AG08396 (cell line): ENCODE data around the gene CTU1.
"Not testable (repeated sequence)": the region's sequence is repeated elsewhere in the genome, so short reads cannot be mapped to it uniquely, and the experiment has no call there.

Experiments used
- DNase-seq: peaks from one replicate; pipeline ENCODE4 v3.0.0; 2012; ENCODE audit warnings: low spot score, mixed read lengths

CTU1 gene

GRCh38 chr19:51108066-51108804, at the start of gene CTU1:
TSS of gene CTU1 (minus strand) at chr19:51108409. CDS start at chr19:51104569, 3,840 bp downstream.
- peak; percentile 97 for DNase-seq

DNA sequence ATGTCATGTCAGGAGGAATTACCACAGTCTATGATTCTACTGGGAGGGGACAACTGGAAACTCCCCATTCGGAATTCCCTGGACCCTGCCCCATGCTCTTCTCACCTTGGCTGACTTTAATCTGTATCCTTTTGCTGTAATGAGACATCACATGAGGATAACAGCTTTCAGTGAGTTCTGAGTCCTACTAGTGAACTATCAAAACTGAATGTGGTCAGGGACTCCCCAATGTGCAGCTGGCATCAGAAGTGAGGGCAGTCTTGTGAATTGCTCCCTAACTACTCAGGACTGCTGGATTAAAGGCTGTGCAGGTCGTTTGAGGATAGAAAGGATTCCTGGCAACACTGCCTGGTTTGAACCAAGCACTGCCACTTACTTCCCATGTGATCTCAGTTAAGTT, 49.1 kb upstream of the CTU1 start:
- no peak for DNase-seq

DNA sequence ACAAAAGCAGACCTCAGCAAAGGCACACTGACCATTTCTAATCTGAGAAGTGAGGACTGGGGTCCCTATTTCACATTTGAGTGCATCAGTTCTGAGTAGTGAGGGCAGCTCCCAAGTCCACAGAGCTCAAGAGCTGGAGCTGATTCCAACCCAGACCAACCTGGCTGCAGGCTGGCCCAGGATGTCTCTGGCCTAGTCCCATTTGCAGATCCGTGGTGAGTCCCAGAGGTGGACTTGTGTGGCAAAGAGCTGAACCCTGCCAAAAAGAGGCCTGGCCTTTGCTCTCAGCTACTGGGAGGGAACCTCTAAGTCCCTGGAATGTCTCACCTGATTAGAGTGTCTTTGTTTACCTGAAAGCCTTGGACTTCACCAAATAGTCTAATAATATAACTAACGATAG, 48.5 kb upstream of the CTU1 start:
- DNase-seq = no peak

DNA sequence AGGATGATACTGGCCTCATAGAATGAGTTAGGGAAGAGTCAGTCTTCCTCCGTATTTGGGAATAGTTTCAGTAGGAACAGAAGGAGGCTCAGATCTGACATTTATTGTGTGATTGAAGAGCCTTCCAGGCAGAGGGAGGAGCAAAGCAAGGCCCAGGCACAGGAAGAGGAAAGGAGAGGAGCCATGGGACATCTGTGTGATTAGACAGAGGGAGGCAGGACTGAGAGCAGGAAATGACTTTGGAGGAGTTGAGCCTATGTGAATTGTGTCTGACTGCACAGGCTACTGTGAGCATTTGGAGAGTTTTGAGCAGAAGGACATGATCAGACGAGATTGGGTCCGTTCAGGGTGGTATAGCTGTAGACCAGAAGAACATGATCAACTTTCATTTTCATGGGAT, 42.4 kb upstream of the CTU1 start:
- no peak for DNase-seq

- no peak for DNase-seq
These were observed 40.4 kb upstream of the CTU1 start for GRCh38 chr19:51148580-51148979.

- no peak for DNase-seq
These were observed 39.5 kb upstream of the CTU1 start for GRCh38 chr19:51147663-51148062.

- DNase-seq = no peak
These were observed 38.5 kb upstream of the CTU1 start for GRCh38 chr19:51146751-51147150.

DNA sequence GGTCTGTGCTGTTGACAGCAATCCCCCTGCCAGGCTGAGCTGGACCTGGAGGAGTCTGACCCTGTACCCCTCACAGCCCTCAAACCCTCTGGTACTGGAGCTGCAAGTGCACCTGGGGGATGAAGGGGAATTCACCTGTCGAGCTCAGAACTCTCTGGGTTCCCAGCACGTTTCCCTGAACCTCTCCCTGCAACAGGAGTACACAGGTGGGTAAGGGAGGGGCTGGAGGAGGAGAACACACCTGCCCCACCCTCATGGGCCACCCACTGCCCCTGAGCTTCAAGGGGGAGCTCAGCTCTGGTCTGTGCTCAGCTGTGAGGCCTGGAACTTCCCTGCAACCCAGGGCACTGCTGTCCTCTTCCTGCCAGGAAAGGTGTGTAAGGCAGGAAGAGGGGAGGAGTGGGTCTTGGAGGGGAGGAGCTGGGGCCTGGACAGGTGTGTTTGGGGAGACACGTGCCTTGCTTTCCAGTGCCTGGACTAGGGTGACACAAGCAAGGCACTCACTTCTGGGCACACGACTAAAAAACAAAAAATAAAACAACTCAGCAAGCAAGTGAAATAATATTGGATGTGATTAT, 37.8 kb upstream of the CTU1 start:
- no peak for DNase-seq

GRCh38 chr19:51144482-51145045, 36.4 kb upstream of the CTU1 start:
- DNase-seq = no peak

GRCh38 chr19:51143486-51143885, 35.3 kb upstream of the CTU1 start:
- no peak for DNase-seq

GRCh38 chr19:51142809-51143475, 34.7 kb upstream of the CTU1 start:
- DNase-seq = not testable (repeated sequence)

DNA sequence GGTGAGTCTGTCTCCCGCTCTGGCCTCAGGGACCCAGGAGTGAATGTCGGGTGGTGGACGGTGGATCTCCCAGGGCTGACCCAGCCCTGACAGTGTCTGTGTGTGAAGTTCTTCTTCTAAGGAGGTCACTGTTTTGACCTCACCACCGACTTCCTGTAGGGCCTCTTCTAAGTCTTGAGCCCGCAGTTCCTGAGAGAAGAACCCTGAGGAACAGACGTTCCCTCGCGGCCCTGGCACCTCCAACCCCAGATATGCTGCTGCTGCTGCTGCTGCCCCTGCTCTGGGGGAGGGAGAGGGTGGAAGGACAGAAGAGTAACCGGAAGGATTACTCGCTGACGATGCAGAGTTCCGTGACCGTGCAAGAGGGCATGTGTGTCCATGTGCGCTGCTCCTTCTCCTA, 33.9 kb upstream of the CTU1 start, which contains the start of gene SIGLEC7:
TSS of gene SIGLEC7 (plus strand) at position 183 of the 400 bp plus-strand sequence. CDS start at position 252, 69 bp downstream.
- DNase-seq = no peak

DNA sequence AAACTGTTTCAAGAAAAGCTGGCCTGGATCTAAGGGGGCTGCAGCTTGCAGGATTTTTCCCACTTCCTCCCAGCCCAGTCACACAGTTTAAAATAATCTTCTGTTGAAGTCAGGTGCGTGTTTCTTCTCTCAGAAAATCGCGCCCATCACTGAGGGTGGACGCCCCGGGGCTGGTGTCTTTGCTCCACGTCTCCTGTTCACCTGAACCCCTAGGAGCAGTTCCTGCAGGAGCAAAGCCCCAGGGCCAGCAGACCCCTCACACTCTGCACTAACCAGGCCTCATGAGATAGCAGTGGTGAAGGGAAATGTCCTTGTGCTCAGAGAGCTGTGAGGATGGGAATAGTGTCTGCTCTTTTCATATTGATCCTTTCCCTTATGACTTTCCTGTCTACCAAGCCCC, 33.0 kb upstream of the CTU1 start:
- no peak for DNase-seq

DNA sequence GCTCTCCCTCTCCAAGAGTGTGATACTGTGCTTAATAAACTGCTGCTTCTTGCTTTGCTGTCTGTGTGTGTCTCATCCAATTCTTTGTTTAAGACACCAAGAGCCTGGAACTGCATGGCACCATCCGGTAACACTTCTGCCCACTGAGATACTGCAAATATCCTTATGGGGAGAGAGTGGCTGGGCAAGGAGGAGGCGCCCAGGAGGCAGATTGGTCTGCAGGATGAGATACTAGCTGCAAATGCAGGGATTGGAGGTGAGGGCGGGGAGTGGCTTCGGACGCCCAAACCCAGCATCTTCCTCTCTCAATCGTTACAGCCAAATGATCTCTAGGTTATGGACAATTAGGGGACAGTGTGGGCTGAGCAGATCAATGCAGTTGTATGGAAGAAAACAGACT, 32.2 kb upstream of the CTU1 start:
- DNase-seq = no peak

DNA sequence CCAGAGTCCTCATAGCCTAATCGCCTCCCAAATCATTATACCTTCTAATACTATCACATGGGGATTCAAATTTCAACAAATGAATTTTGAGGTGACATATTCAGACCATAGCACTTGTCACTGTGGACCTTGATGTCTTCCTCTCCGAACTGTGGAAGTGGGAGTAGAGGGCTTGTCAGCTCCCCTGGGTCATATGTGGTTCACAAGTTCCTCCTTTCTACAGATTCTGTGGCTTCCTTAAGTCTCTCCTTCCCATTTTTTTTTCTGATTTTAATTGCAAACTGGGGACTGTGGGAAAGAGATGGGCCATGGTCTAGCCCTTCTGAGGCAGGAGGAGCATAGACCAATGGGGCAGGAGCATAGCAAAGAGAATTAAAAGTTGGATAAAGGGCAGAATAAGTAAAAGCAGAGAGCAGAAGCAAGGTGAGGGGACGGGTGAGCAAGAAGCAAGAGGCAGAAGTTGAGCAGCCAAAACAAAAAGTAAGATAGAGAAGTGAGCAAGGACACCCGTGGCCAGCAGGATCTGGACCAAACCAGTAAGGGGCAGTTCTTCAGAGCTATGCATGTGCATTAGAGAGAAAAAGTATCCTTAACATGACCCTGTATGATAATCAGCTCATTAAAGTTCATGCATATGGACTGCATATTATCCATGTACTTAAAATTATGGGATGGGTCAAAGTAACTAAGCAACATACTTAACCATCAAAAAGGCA, 31.2 kb upstream of the CTU1 start:
- DNase-seq = no peak

- DNase-seq = no peak
These were observed 30.4 kb upstream of the CTU1 start for GRCh38 chr19:51138549-51138979.

GRCh38 chr19:51137792-51138425, 29.7 kb upstream of the CTU1 start:
- DNase-seq = no peak

GRCh38 chr19:51136851-51137551, 28.8 kb upstream of the CTU1 start:
- DNase-seq = no peak

GRCh38 chr19:51135986-51136762, 28.0 kb upstream of the CTU1 start:
- no peak for DNase-seq

DNA sequence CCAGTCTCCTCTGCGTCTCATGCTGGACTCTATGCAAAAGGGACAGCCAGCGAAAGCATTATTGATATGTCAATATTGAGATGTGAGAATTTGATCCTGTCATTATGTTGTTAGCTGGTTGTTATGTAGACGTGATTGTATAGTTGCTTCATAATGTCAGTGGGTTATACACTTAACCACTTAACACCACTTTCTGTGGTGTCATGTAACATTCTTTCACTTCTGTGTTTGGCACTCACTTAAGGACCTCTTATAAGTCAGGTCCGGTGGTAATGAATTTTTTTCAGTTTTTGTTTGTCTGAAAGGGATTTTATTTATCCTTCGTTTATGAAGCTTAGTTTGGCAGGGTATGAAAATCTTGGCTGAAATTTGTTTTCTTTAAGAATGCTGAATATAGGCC, 26.8 kb upstream of the CTU1 start:
- DNase-seq = no peak
